Testis (tissue), 2 donors: Measurements from ENCODE around the gene ARSA.

ENCODE experiments used
- POLR2A ChIP-seq: fragments of 450-650 bp; IDR thresholded peaks from one replicate; pipeline ENCODE4 v1.6.1; 2017; ENCODE audit warnings: antibody characterized with exemption, mild to moderate bottlenecking, moderate library complexity
- TF ChIP-seq, protein P1 (sequence below), 3 experiments: fragments of 450-650 bp in 2 of 3; fragments of 200-600 bp in 1 of 3; sonication (generic) in 1 of 3; IDR thresholded peaks; one replicate each; pipeline ENCODE4 v1.5.1; 2016 to 2019; ENCODE audit warnings: antibody characterized with exemption in 3 of 3, mild to moderate bottlenecking in 2 of 3, moderate library complexity in 1 of 3

DNA sequence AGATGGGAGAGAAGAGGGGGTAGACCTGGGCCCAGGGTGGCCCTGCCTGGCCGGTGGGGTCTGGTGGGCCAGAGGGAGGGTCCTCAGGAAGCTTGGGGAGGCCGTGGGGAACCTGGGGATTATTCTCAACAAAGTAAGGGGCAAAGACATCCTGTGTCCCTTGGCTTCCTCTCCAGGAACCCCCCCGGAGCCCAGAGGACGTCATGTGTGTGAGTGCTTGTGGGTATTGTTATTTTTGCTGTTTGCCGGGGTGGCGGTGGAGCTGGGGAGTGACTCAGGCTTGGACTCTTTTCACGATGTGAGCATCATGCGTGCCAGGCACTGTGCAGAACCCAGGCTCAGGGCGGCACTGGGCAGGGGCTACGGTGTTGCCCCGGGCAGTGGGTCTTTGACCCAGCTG lies 43.7 kb upstream of the ARSA start:
- TF ChIP-seq, protein P1, sequence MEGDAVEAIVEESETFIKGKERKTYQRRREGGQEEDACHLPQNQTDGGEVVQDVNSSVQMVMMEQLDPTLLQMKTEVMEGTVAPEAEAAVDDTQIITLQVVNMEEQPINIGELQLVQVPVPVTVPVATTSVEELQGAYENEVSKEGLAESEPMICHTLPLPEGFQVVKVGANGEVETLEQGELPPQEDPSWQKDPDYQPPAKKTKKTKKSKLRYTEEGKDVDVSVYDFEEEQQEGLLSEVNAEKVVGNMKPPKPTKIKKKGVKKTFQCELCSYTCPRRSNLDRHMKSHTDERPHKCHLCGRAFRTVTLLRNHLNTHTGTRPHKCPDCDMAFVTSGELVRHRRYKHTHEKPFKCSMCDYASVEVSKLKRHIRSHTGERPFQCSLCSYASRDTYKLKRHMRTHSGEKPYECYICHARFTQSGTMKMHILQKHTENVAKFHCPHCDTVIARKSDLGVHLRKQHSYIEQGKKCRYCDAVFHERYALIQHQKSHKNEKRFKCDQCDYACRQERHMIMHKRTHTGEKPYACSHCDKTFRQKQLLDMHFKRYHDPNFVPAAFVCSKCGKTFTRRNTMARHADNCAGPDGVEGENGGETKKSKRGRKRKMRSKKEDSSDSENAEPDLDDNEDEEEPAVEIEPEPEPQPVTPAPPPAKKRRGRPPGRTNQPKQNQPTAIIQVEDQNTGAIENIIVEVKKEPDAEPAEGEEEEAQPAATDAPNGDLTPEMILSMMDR (IDR thresholded peaks at IDR 0.05) = no peak
- no peak for TF ChIP-seq POLR2A
